Esophagus squamous epithelium (tissue), 5 donors: ENCODE measurements around the gene GRPEL1. TPM values are rescaled to one million over a fixed set of nuclear protein-coding genes. Genes with fewer than 3 reads are reported as not detected.

Source experiments
- DNase-seq: peaks from one replicate; lab custom pipeline; 2025; lab: John Stamatoyannopoulos, UW
- H3K27ac ChIP-seq, 4 donors: fragments of 200-600 bp; sonication (generic); one replicate each; pipeline ENCODE4 v1.5.1; 2016 to 2019; ENCODE audit warnings: mild to moderate bottlenecking in 1 of 4
- H3K27me3 ChIP-seq, 4 donors: fragments of 200-600 bp; sonication (generic); 1 replicate in 3 of 4; 2 replicates in 1 of 4; pipeline versions ENCODE4 v1.5.1 to v1.6.0; 2017 to 2021; ENCODE audit warnings: antibody characterized with exemption in 1 of 4
- H3K36me3 ChIP-seq, 3 donors: fragments of 200-600 bp; sonication (generic); one replicate each; pipeline ENCODE4 v1.5.1; 2016 to 2019
- H3K4me1 ChIP-seq, 3 donors: fragments of 200-600 bp; sonication (generic); one replicate each; pipeline ENCODE4 v1.5.1; 2017 to 2019
- H3K4me3 ChIP-seq, 4 donors: fragments of 200-600 bp; sonication (generic); 1 replicate in 3 of 4; 2 replicates in 1 of 4; pipeline ENCODE4 v1.5.1; 2016 to 2019; ENCODE audit warnings: mild to moderate bottlenecking in 2 of 4, moderate library complexity in 1 of 4
- H3K9me3 ChIP-seq, 3 donors: fragments of 200-600 bp; sonication (generic); one replicate each; pipeline ENCODE4 v1.5.1; 2016 to 2019
- POLR2A ChIP-seq, 4 donors: fragments of 450-650 bp; IDR thresholded peaks; one replicate each; pipeline ENCODE4 v1.6.1; 2017; ENCODE audit warnings: antibody characterized with exemption in 4 of 4, mild to moderate bottlenecking in 4 of 4, moderate library complexity in 3 of 4
- WGBS, 2 donors: methylation state at CpG; one replicate each; pipeline ENCODE4 v1.1.5; 2018; 5-methylcytosine and 5-hydroxymethylcytosine counted together
- intact Hi-C: fragments of 100-400 bp; cut with DNase I; formaldehyde crosslinking; loops from one replicate; pipeline ENCODE4 v1.15.0; 2022
- total RNA-seq, 4 donors: library from RNA; depleted of rRNA; stranded (reverse); fragments of >200 nt; gene quantifications; one replicate each; pipeline ENCODE4 v1.1.0, GENCODE V29; 2016
- TF ChIP-seq, protein P1 (sequence below), 6 experiments: fragments of 450-650 bp in 4 of 6; fragments of 200-600 bp in 2 of 6; sonication (generic) in 2 of 6; IDR thresholded peaks; one replicate each; pipeline ENCODE4 v1.5.1; 2016 to 2019; ENCODE audit warnings: antibody characterized with exemption in 6 of 6, mild to moderate bottlenecking in 4 of 6, moderate library complexity in 4 of 6
- donor health status: DM: yes; HTN: yes; CAD: no.

Gene GRPEL1
- total RNA-seq, 4 donors from 2014 or later = 16.6 to 30.6 (median 20.7) TPM

DNA sequence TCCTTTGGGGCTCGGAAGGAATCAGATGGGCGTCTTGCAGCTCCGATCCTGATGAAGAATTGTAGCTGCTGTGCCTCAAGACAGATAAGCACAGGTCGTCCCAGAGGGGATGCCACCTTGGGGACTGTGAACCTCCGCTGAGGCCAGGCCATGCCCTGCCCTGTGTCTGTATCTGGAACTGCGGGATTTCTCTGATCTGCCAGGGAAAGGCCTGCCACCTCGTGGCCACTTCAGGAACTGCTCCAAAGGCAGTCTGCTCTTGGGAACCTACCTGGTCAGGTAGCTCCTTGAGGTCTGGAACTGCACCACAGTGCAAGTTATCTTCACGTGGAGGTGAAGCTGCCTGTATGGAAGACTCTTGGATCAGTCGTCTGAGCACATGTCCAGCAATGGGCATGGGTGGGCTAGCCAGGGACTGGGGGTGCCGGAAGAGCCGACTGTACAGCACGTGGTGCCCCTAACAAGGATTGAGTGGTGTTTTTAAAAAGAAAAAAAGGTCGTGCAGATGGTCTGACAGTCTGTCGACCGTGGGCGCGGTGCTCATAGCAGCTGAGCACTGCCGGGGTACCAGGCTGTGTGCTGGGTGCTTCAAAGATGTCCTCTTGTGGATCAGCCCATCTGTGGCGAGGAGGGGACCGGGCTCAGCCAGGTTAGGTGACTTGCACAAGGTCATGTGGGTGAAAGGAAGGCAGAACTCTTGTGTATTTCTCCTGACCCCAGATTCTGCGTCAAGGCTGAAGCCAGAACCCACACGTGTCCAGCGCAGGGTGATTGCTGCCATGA is 3.1 kb upstream of the GRPEL1 start:
- WGBS, 2 donors = 41 to 53% methylated on average over 15 to 16 of the region's 23 CpGs
- TF ChIP-seq, protein P1, sequence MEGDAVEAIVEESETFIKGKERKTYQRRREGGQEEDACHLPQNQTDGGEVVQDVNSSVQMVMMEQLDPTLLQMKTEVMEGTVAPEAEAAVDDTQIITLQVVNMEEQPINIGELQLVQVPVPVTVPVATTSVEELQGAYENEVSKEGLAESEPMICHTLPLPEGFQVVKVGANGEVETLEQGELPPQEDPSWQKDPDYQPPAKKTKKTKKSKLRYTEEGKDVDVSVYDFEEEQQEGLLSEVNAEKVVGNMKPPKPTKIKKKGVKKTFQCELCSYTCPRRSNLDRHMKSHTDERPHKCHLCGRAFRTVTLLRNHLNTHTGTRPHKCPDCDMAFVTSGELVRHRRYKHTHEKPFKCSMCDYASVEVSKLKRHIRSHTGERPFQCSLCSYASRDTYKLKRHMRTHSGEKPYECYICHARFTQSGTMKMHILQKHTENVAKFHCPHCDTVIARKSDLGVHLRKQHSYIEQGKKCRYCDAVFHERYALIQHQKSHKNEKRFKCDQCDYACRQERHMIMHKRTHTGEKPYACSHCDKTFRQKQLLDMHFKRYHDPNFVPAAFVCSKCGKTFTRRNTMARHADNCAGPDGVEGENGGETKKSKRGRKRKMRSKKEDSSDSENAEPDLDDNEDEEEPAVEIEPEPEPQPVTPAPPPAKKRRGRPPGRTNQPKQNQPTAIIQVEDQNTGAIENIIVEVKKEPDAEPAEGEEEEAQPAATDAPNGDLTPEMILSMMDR (IDR thresholded peaks at IDR 0.05) = peak; percentile 96 to 99 (median 98)
- TF ChIP-seq POLR2A (IDR thresholded peaks at IDR 0.05) = no peak
- Histone ChIP-seq H3K9me3 (no peaks in the 10 kb centered on the region), H3K4me1 (peaks cover 12 to 34% (median 22%) of the 10 kb centered on the region in 3 donors), H3K27ac (no peak overlapping the region), H3K27me3 (no peaks in the 10 kb centered on the region), H3K4me3 (no peak overlapping the region), H3K36me3 (no peaks in the 10 kb centered on the region)
- intact Hi-C loops = loop anchor here (5.0 kb wide), 1 partner anchor 99 kb away; no protein-coding TSS in a partner anchor
- no peak for DNase-seq

DNA sequence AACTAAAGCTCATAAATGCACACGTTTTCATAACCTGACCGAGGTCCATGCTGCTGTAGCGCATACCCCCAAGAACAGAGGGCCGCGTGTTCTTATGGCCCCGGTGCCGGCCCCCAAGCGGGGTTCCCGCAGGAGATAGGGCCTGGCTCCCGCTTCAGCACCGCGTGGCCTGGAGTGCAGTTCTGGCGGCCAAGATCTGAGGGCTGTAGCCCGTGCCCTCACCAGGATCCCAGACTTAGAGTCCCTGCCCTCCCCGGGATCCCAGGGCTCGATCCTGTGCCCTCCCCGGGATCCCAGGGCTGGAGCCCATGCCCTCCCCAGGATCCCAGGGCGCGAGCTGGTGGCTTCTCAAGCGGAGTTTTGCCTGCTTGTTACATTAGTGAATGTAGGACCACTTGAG is 1.0 kb upstream of the GRPEL1 start:
- Histone ChIP-seq H3K9me3 (no peaks in the 10 kb centered on the region), H3K4me1 (peaks cover 12 to 47% (median 28%) of the 10 kb centered on the region in 3 donors), H3K27ac (peak overlapping the region; percentile 89 to 97 (median 94)), H3K36me3 (peaks cover 0 to 12% (median 6%) of the 10 kb centered on the region in 3 donors), H3K4me3 (peak overlapping the region; percentile 74 to 95 (median 94)), H3K27me3 (no peaks in the 10 kb centered on the region)
- 6 to 10% methylated on average over 7 to 15 of the region's 20 CpGs for WGBS, 2 donors
- intact Hi-C loops = loop anchor here (5.0 kb wide), 2 partner anchors 82 to 162 kb away; partner anchors contain the start of gene TBC1D14
- TF ChIP-seq, protein P1 (IDR thresholded peaks at IDR 0.05) = no peak
- no peak for TF ChIP-seq POLR2A (IDR thresholded peaks at IDR 0.05)
- no peak for DNase-seq

DNA sequence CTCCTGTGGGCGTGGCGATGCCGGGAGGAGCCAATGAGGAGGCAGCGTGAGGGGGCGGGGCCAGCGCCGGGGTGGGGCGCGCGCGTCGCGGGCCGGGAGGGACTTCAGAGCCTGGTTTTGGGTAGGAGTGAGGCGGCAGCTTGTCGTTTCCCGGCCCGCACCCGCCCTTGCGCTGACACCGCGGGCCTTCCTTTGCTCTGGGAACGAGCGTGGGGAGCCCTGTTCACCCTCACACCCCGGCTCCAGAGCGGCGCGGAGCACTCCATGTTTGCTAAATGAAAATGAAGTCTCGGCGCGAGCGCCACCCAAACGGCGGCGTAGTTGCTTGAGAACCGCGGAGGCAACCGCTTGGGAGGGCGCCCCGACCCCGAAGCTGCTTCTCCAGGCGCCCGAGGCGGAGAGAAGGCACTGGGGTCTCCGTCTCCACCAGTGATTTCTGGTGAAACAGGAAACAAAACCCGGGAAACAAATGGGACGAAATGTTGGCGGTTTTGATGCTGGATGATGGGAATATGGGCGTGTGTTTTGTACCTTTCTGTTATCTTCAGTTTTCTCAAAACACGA is 497 bp upstream of the GRPEL1 start:
- intact Hi-C loops = loop anchor here (5.0 kb wide), 2 partner anchors 81 to 161 kb away; partner anchors contain the start of gene TBC1D14
- peaks cover 0 to 17% (median 10%) of the 10 kb centered on the region in 3 donors for H3K36me3 ChIP-seq
- no peaks in the 10 kb centered on the region for H3K27me3 ChIP-seq
- H3K27ac ChIP-seq = peak overlapping the region; percentile 89 to 97 (median 94)
- H3K9me3 ChIP-seq = no peaks in the 10 kb centered on the region
- no peak for DNase-seq
- TF ChIP-seq, protein P1 (IDR thresholded peaks at IDR 0.05) = no peak
- peak in 1 of 4 donors; percentile 51 for TF ChIP-seq POLR2A (IDR thresholded peaks at IDR 0.05)
- H3K4me3 ChIP-seq = peak overlapping the region; percentile 74 to 95 (median 94)
- peaks cover 12 to 47% (median 28%) of the 10 kb centered on the region in 3 donors for H3K4me1 ChIP-seq
- WGBS, 2 donors = 0% methylated on average over 6 to 9 of the region's 50 CpGs

DNA sequence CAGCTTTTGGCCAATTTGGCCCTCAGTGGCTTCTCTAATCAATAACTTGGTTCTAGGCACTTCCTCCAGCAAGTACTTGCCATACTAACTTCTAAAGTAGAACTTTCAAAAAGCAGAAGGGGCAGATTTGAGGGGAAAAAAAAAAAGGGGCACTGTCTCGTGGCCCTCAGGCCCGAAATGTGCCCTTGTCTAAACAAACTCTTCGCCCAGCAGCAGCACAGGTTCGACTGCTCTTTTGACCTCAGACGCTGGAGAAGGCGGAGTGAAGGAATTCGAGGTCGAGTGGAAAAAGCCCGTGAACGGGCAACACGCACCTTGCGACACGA is 775 bp downstream of the GRPEL1 start:
- Histone ChIP-seq H3K36me3 (peaks cover 0 to 29% (median 18%) of the 10 kb centered on the region in 3 donors), H3K4me1 (peaks cover 12 to 47% (median 28%) of the 10 kb centered on the region in 3 donors), H3K4me3 (peak overlapping the region; percentile 74 to 95 (median 94)), H3K9me3 (no peaks in the 10 kb centered on the region), H3K27me3 (no peaks in the 10 kb centered on the region), H3K27ac (peak overlapping the region; percentile 86 to 97 (median 94))
- intact Hi-C loops = loop anchor here (5.0 kb wide), 2 partner anchors 80 to 160 kb away; partner anchors contain the start of gene TBC1D14
- DNase-seq = no peak
- WGBS, 2 donors = 1% methylated on average over 8 to 13 of the region's 13 CpGs
- no peak for TF ChIP-seq POLR2A (IDR thresholded peaks at IDR 0.05)

DNA sequence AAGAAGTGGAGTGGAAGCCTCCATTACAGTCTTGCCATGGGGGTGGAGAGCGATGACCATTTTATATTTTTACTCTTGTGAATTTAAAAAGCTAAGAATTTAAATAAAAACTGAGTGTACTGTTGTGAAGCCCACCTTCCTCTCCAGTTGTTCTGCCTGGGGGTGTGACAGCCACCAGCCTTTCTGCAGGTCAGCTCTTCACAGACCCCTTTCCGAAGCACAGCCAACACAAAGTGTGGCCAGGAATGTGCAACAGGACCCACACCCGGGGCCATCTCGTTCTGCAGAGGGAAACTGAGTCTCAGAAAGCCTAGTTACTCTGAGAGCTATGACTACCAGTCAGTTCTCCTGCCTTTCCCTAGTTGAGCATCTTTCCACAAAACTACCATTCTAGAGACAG is 1.4 kb downstream of the GRPEL1 start:
- H3K9me3 ChIP-seq = no peaks in the 10 kb centered on the region
- H3K27ac ChIP-seq = peak overlapping the region in 2 of 4 donors; percentile 86 to 97
- TF ChIP-seq, protein P1 (IDR thresholded peaks at IDR 0.05) = no peak
- no peak for TF ChIP-seq POLR2A (IDR thresholded peaks at IDR 0.05)
- peaks cover under 1 to 35% (median 24%) of the 10 kb centered on the region in 3 donors for H3K36me3 ChIP-seq
- no peaks in the 10 kb centered on the region for H3K27me3 ChIP-seq
- WGBS, 2 donors = 69 to 74% methylated on average over 4 of the region's 4 CpGs
- DNase-seq = no peak
- peak overlapping the region in 3 of 4 donors; percentile 74 to 95 (median 94) for H3K4me3 ChIP-seq
- peaks cover 12 to 47% (median 28%) of the 10 kb centered on the region in 3 donors for H3K4me1 ChIP-seq
- intact Hi-C loops = loop anchor here (5.0 kb wide), 2 partner anchors 79 to 159 kb away; partner anchors contain the start of gene TBC1D14
